Adrenal gland (tissue), 5 donors: ENCODE data around the gene BCL7B.
"Not testable (repeated sequence)": the region's sequence is repeated elsewhere in the genome, so short reads cannot be mapped to it uniquely, and the experiment has no call there.

Experiments
- CTCF ChIP-seq, 6 experiments: fragments of 450-650 bp in 4 of 6; fragments of 200-600 bp in 2 of 6; sonication (generic) in 1 of 6; IDR thresholded peaks; 1 replicate in 5 of 6; 2 replicates in 1 of 6; pipeline versions ENCODE4 v1.5.1 to v1.8.0; 2016 to 2021; ENCODE audit warnings: antibody characterized with exemption in 6 of 6, mild to moderate bottlenecking in 2 of 6, moderate library complexity in 1 of 6
- POLR2A ChIP-seq, 2 donors: fragments of 450-650 bp; IDR thresholded peaks; one replicate each; pipeline ENCODE4 v1.6.1; 2017; ENCODE audit warnings: antibody characterized with exemption in 2 of 2, mild to moderate bottlenecking in 2 of 2, moderate library complexity in 1 of 2
- donor health status: DM: no; HTN: no; CAD: no.

- not testable (repeated sequence) for TF ChIP-seq POLR2A, CTCF (IDR thresholded peaks at IDR 0.05)
Measured at GRCh38 chr7:73538510-73538909, 19.0 kb downstream of the BCL7B start.
